Liver (tissue), 3 donors: ENCODE results near the gene AKR1C8.

Experiments
- ATF3 ChIP-seq: IDR thresholded peaks from 2 replicates; pipeline ENCODE4 v1.6.1; 2016; ENCODE audit warnings: antibody characterized with exemption
- EGR1 ChIP-seq, 2 donors: IDR thresholded peaks; 2 replicates each; pipeline ENCODE4 v1.6.1; 2016 to 2018; ENCODE audit warnings: antibody characterized with exemption in 2 of 2, low read depth in 2 of 2
- GABPA ChIP-seq, 2 donors: IDR thresholded peaks in 1 of 2; conservative IDR thresholded peaks in 1 of 2; 2 replicates each; pipeline ENCODE4 v1.6.1; 2016; ENCODE audit warnings: antibody characterized with exemption in 2 of 2, mild to moderate bottlenecking in 1 of 2, moderate library complexity in 1 of 2
- JUND ChIP-seq, 2 donors: IDR thresholded peaks; 2 replicates each; pipeline ENCODE4 v1.6.1; 2016; ENCODE audit warnings: antibody characterized with exemption in 2 of 2
- MAX ChIP-seq: IDR thresholded peaks from 2 replicates; pipeline ENCODE4 v1.6.1; 2016; ENCODE audit warnings: antibody characterized with exemption
- NR2F2 ChIP-seq: IDR thresholded peaks from 2 replicates; pipeline ENCODE4 v1.6.1; 2016; ENCODE audit warnings: antibody characterized with exemption
- RAD21 ChIP-seq, 2 donors: IDR thresholded peaks; 2 replicates each; pipeline ENCODE4 v1.6.1; 2016; ENCODE audit warnings: antibody characterized with exemption in 2 of 2, mild to moderate bottlenecking in 2 of 2
- SP1 ChIP-seq: IDR thresholded peaks from 2 replicates; pipeline ENCODE4 v1.6.1; 2018; ENCODE audit warnings: antibody characterized with exemption, mild to moderate bottlenecking
- TAF1 ChIP-seq: conservative IDR thresholded peaks from 2 replicates; pipeline ENCODE4 v1.6.1; 2016; ENCODE audit warnings: antibody characterized with exemption, mild to moderate bottlenecking
- YY1 ChIP-seq: IDR thresholded peaks from 2 replicates; pipeline ENCODE4 v1.6.1; 2016; ENCODE audit warnings: antibody characterized with exemption, mild to moderate bottlenecking
- ZBTB33 ChIP-seq: IDR thresholded peaks from 2 replicates; pipeline ENCODE4 v1.6.1; 2016; ENCODE audit warnings: antibody characterized with exemption
- TF ChIP-seq, protein P1 (sequence below): fragments of 150-350 bp; IDR thresholded peaks from 2 replicates; pipeline ENCODE4 v1.5.1; 2017; ENCODE audit warnings: improper control_type of control experiment, low read depth, low read length; ENCODE audit not compliant: missing input control
- TF ChIP-seq, protein P2 (sequence below): IDR thresholded peaks from 2 replicates; pipeline ENCODE4 v1.6.1; 2016; ENCODE audit warnings: antibody characterized with exemption, mild to moderate bottlenecking
- donor health status: healthy.
- donor health status: healthy.

DNA sequence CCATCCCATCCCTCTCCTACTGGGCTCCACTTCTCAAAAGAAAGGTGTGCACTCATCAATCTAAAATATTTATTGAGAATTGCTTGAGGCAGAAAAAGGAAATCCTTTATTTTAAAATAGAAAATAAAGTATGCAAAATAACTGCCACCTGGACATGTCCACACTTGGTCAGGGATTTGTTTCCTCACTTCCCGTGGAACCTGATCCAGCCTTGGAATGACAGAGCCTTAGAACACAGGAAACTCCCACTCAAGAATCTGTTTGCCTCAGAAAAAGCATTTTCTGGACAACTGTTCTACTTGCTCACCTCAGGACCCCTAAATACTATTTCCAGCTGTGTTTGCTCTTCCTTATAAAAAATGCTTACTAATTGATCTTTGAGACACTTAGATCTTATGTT is 29.0 kb downstream of the AKR1C8 start:
- TF ChIP-seq, protein P1, sequence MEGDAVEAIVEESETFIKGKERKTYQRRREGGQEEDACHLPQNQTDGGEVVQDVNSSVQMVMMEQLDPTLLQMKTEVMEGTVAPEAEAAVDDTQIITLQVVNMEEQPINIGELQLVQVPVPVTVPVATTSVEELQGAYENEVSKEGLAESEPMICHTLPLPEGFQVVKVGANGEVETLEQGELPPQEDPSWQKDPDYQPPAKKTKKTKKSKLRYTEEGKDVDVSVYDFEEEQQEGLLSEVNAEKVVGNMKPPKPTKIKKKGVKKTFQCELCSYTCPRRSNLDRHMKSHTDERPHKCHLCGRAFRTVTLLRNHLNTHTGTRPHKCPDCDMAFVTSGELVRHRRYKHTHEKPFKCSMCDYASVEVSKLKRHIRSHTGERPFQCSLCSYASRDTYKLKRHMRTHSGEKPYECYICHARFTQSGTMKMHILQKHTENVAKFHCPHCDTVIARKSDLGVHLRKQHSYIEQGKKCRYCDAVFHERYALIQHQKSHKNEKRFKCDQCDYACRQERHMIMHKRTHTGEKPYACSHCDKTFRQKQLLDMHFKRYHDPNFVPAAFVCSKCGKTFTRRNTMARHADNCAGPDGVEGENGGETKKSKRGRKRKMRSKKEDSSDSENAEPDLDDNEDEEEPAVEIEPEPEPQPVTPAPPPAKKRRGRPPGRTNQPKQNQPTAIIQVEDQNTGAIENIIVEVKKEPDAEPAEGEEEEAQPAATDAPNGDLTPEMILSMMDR: no peak
- TF ChIP-seq MAX (no peak), EGR1 (IDR thresholded peaks at IDR 0.05; ENCODE audit: low read depth in 2 of 2) (no peak), RAD21 (IDR thresholded peaks at IDR 0.05) (no peak), JUND (IDR thresholded peaks at IDR 0.05) (no peak), SP1 (no peak), TAF1 (no peak), YY1 (no peak), GABPA (IDR thresholded peaks at IDR 0.05 in 1 of 2, conservative IDR thresholded peaks at IDR 0.05 in 1 of 2) (no peak), ZBTB33 (no peak), NR2F2 (no peak), ATF3 (no peak)
- TF ChIP-seq, protein P2, sequence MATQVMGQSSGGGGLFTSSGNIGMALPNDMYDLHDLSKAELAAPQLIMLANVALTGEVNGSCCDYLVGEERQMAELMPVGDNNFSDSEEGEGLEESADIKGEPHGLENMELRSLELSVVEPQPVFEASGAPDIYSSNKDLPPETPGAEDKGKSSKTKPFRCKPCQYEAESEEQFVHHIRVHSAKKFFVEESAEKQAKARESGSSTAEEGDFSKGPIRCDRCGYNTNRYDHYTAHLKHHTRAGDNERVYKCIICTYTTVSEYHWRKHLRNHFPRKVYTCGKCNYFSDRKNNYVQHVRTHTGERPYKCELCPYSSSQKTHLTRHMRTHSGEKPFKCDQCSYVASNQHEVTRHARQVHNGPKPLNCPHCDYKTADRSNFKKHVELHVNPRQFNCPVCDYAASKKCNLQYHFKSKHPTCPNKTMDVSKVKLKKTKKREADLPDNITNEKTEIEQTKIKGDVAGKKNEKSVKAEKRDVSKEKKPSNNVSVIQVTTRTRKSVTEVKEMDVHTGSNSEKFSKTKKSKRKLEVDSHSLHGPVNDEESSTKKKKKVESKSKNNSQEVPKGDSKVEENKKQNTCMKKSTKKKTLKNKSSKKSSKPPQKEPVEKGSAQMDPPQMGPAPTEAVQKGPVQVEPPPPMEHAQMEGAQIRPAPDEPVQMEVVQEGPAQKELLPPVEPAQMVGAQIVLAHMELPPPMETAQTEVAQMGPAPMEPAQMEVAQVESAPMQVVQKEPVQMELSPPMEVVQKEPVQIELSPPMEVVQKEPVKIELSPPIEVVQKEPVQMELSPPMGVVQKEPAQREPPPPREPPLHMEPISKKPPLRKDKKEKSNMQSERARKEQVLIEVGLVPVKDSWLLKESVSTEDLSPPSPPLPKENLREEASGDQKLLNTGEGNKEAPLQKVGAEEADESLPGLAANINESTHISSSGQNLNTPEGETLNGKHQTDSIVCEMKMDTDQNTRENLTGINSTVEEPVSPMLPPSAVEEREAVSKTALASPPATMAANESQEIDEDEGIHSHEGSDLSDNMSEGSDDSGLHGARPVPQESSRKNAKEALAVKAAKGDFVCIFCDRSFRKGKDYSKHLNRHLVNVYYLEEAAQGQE: no peak
